CD4-positive, CD25-positive, alpha-beta regulatory T cell (primary cell): ENCODE data around the gene CACNA2D3. TPM values are rescaled to one million over a fixed set of nuclear protein-coding genes. Genes with fewer than 3 reads are reported as not detected.

ENCODE experiments used
- ATAC-seq, 2 donors: fragments of 150-1000 bp; cut with Tn5 transposase; one replicate each; pipeline ENCODE4 v1.10.0; 2021; ENCODE audit warnings: low read depth in 2 of 2, moderate number of reproducible peaks in 2 of 2, moderate library complexity in 1 of 2
- DNase-seq, 3 donors: peaks; one replicate each; pipeline versions ENCODE4 v3.0.0 to v3.0.0-alpha.2; 2012 to 2022; ENCODE audit warnings: mixed read lengths in 1 of 3
- H3K27ac ChIP-seq: one replicate; pipeline ENCODE4 v1.7.0; 2013; ENCODE audit warnings: mild to moderate bottlenecking, low read length; ENCODE audit not compliant: insufficient read depth, poor library complexity, severe bottlenecking
- H3K27me3 ChIP-seq: one replicate; pipeline ENCODE4 v1.7.0; 2013; ENCODE audit warnings: low read length; ENCODE audit not compliant: control insufficient read depth, insufficient read depth
- H3K36me3 ChIP-seq: one replicate; pipeline ENCODE4 v1.7.0; 2013; ENCODE audit warnings: mild to moderate bottlenecking, low read length, moderate library complexity; ENCODE audit not compliant: control insufficient read depth, insufficient read depth
- H3K4me1 ChIP-seq: 2 replicates; pipeline ENCODE4 v1.7.0; 2013; ENCODE audit warnings: mild to moderate bottlenecking, low read length; ENCODE audit not compliant: insufficient read depth, control insufficient read depth, poor library complexity, severe bottlenecking
- H3K4me3 ChIP-seq: one replicate; pipeline ENCODE4 v1.7.0; 2013; ENCODE audit warnings: low read depth, mild to moderate bottlenecking, low read length, moderate library complexity
- H3K9me3 ChIP-seq, 2 experiments: 1 replicate in 1 of 2; 2 replicates in 1 of 2; pipeline ENCODE4 v1.7.0; 2013; ENCODE audit warnings: low read length in 2 of 2, mild to moderate bottlenecking in 1 of 2, moderate library complexity in 1 of 2; ENCODE audit not compliant: control insufficient read depth in 2 of 2
- H3K27ac Mint-ChIP-seq, 3 donors: one replicate each; pipeline ENCODE4 v1.8.0; 2020 to 2022; ENCODE audit warnings: mild to moderate bottlenecking in 3 of 3, mixed read lengths in 3 of 3, moderate library complexity in 2 of 3
- H3K27me3 Mint-ChIP-seq: one replicate; pipeline ENCODE4 v1.8.0; 2022; ENCODE audit warnings: mild to moderate bottlenecking, mixed read lengths
- H3K36me3 Mint-ChIP-seq: one replicate; pipeline ENCODE4 v1.8.0; 2020; ENCODE audit warnings: mixed read lengths
- H3K4me1 Mint-ChIP-seq, 4 donors: one replicate each; pipeline ENCODE4 v1.8.0; 2020 to 2022; ENCODE audit warnings: mixed read lengths in 4 of 4, mild to moderate bottlenecking in 1 of 4
- H3K4me3 Mint-ChIP-seq, 4 donors: one replicate each; pipeline ENCODE4 v1.8.0; 2020 to 2022; ENCODE audit warnings: mild to moderate bottlenecking in 4 of 4, mixed read lengths in 4 of 4, moderate library complexity in 3 of 4
- H3K9me3 Mint-ChIP-seq, 7 donors: one replicate each; pipeline ENCODE4 v1.8.0; 2020 to 2022; ENCODE audit warnings: mixed read lengths in 7 of 7, mild to moderate bottlenecking in 3 of 7, moderate library complexity in 2 of 7
- polyA plus RNA-seq, 4 donors: library from polyadenylated mRNA; unstranded; fragments of 300-500 nt; fragmentation: Illumina TruSeq; gene quantifications; one replicate each; pipeline ENCODE4 v1.2.3, GENCODE V29; 2021
- total RNA-seq: library from RNA; stranded (reverse); gene quantifications from one replicate; pipeline ENCODE4 v1.2.3, GENCODE V29; 2022

The CACNA2D3 gene
- total and polyA plus RNA-seq, 5 donors from 2014 or later, result not detected

GRCh38 chr3:54347933-54348332, 225.6 kb downstream of the CACNA2D3 start:
- H3K27ac Mint-ChIP-seq, result no peak overlapping the region
- ATAC-seq, result no peak
- peaks cover 4% of the 10 kb centered on the region for H3K27me3 Mint-ChIP-seq
- H3K36me3 Mint-ChIP-seq, result no peaks in the 10 kb centered on the region
- Histone ChIP-seq H3K9me3 (no peaks in the 10 kb centered on the region), H3K36me3 (no peaks in the 10 kb centered on the region), H3K27me3 (no peaks in the 10 kb centered on the region), H3K27ac (no peak overlapping the region), H3K4me3 (no peak overlapping the region), H3K4me1 (no peaks in the 10 kb centered on the region)
- H3K4me1 Mint-ChIP-seq, result no peaks in the 10 kb centered on the region
- no peak for DNase-seq
- H3K4me3 Mint-ChIP-seq, result no peak overlapping the region
- no peaks in the 10 kb centered on the region for H3K9me3 Mint-ChIP-seq

GRCh38 chr3:54349231-54349652, 226.9 kb downstream of the CACNA2D3 start:
- Histone ChIP-seq H3K4me1 (no peaks in the 10 kb centered on the region), H3K9me3 (no peaks in the 10 kb centered on the region), H3K4me3 (no peak overlapping the region), H3K36me3 (no peaks in the 10 kb centered on the region), H3K27me3 (no peaks in the 10 kb centered on the region), H3K27ac (no peak overlapping the region)
- DNase-seq (no peak), ATAC-seq (no peak)
- Mint-ChIP-seq H3K27ac (no peak overlapping the region), H3K36me3 (no peaks in the 10 kb centered on the region), H3K4me3 (no peak overlapping the region), H3K9me3 (no peaks in the 10 kb centered on the region), H3K4me1 (no peaks in the 10 kb centered on the region), H3K27me3 (peaks cover 4% of the 10 kb centered on the region)

- no peak overlapping the region for H3K4me3 ChIP-seq
- H3K36me3 ChIP-seq, result no peaks in the 10 kb centered on the region
- no peaks in the 10 kb centered on the region for H3K4me1 Mint-ChIP-seq
- no peaks in the 10 kb centered on the region for H3K4me1 ChIP-seq
- H3K27me3 Mint-ChIP-seq, result peaks cover 4% of the 10 kb centered on the region
- ATAC-seq (no peak), DNase-seq (no peak)
- no peak overlapping the region for H3K27ac ChIP-seq
- H3K27me3 ChIP-seq, result no peaks in the 10 kb centered on the region
- no peaks in the 10 kb centered on the region for H3K36me3 Mint-ChIP-seq
- H3K9me3 ChIP-seq, result no peaks in the 10 kb centered on the region
- peak overlapping the region in 1 of 3 donors; percentile 27 for H3K27ac Mint-ChIP-seq
- no peak overlapping the region for H3K4me3 Mint-ChIP-seq
- H3K9me3 Mint-ChIP-seq, result no peaks in the 10 kb centered on the region
Observed at GRCh38 chr3:54349691-54350090, 227.3 kb downstream of the CACNA2D3 start.

GRCh38 chr3:54353546-54353945, 231.2 kb downstream of the CACNA2D3 start:
- Histone ChIP-seq H3K27me3 (no peaks in the 10 kb centered on the region), H3K27ac (no peak overlapping the region), H3K4me3 (no peak overlapping the region), H3K36me3 (no peaks in the 10 kb centered on the region), H3K4me1 (no peaks in the 10 kb centered on the region), H3K9me3 (no peaks in the 10 kb centered on the region)
- DNase-seq, result no peak
- Mint-ChIP-seq H3K4me1 (no peaks in the 10 kb centered on the region), H3K27me3 (no peaks in the 10 kb centered on the region), H3K36me3 (no peaks in the 10 kb centered on the region), H3K27ac (no peak overlapping the region), H3K9me3 (peaks cover 0 to 4% (median 0%) of the 10 kb centered on the region in 7 donors), H3K4me3 (no peak overlapping the region)
- ATAC-seq, result no peak

- Histone ChIP-seq H3K27ac (no peak overlapping the region), H3K27me3 (no peaks in the 10 kb centered on the region), H3K4me1 (no peaks in the 10 kb centered on the region), H3K9me3 (no peaks in the 10 kb centered on the region), H3K4me3 (no peak overlapping the region), H3K36me3 (no peaks in the 10 kb centered on the region)
- H3K27me3 Mint-ChIP-seq, result no peaks in the 10 kb centered on the region
- no peaks in the 10 kb centered on the region for H3K36me3 Mint-ChIP-seq
- no peak for ATAC-seq
- DNase-seq, result no peak
- no peak overlapping the region for H3K4me3 Mint-ChIP-seq
- H3K4me1 Mint-ChIP-seq, result no peaks in the 10 kb centered on the region
- H3K27ac Mint-ChIP-seq, result no peak overlapping the region
- peaks cover 0 to 4% (median 0%) of the 10 kb centered on the region in 7 donors for H3K9me3 Mint-ChIP-seq
Observed at GRCh38 chr3:54353946-54354345, 231.6 kb downstream of the CACNA2D3 start.

GRCh38 chr3:54355800-54356199, 233.4 kb downstream of the CACNA2D3 start:
- no peaks in the 10 kb centered on the region for H3K4me1 Mint-ChIP-seq
- peaks cover 0 to 4% (median 0%) of the 10 kb centered on the region in 7 donors for H3K9me3 Mint-ChIP-seq
- Histone ChIP-seq H3K4me3 (no peak overlapping the region), H3K27ac (no peak overlapping the region), H3K36me3 (no peaks in the 10 kb centered on the region), H3K27me3 (no peaks in the 10 kb centered on the region), H3K9me3 (no peaks in the 10 kb centered on the region), H3K4me1 (no peaks in the 10 kb centered on the region)
- no peak for ATAC-seq
- no peak for DNase-seq
- no peaks in the 10 kb centered on the region for H3K27me3 Mint-ChIP-seq
- no peak overlapping the region for H3K27ac Mint-ChIP-seq
- H3K4me3 Mint-ChIP-seq, result no peak overlapping the region
- no peaks in the 10 kb centered on the region for H3K36me3 Mint-ChIP-seq

GRCh38 chr3:54356261-54357045, 234.1 kb downstream of the CACNA2D3 start:
- H3K9me3 Mint-ChIP-seq, result peaks cover 0 to 4% (median 0%) of the 10 kb centered on the region in 7 donors
- Histone ChIP-seq H3K4me3 (no peak overlapping the region), H3K27me3 (no peaks in the 10 kb centered on the region), H3K4me1 (no peaks in the 10 kb centered on the region), H3K27ac (no peak overlapping the region), H3K36me3 (no peaks in the 10 kb centered on the region), H3K9me3 (no peaks in the 10 kb centered on the region)
- H3K27me3 Mint-ChIP-seq, result no peaks in the 10 kb centered on the region
- DNase-seq, result no peak
- H3K4me3 Mint-ChIP-seq, result no peak overlapping the region
- no peak overlapping the region for H3K27ac Mint-ChIP-seq
- no peak for ATAC-seq
- H3K36me3 Mint-ChIP-seq, result no peaks in the 10 kb centered on the region
- no peaks in the 10 kb centered on the region for H3K4me1 Mint-ChIP-seq

- no peak overlapping the region for H3K4me3 Mint-ChIP-seq
- H3K27ac ChIP-seq, result no peak overlapping the region
- DNase-seq, result no peak
- H3K36me3 ChIP-seq, result no peaks in the 10 kb centered on the region
- no peaks in the 10 kb centered on the region for H3K4me1 ChIP-seq
- peaks cover 0 to 4% (median 0%) of the 10 kb centered on the region in 7 donors for H3K9me3 Mint-ChIP-seq
- no peaks in the 10 kb centered on the region for H3K27me3 ChIP-seq
- H3K27ac Mint-ChIP-seq, result no peak overlapping the region
- no peak for ATAC-seq
- H3K4me3 ChIP-seq, result no peak overlapping the region
- no peaks in the 10 kb centered on the region for H3K4me1 Mint-ChIP-seq
- H3K27me3 Mint-ChIP-seq, result no peaks in the 10 kb centered on the region
- no peaks in the 10 kb centered on the region for H3K9me3 ChIP-seq
- no peaks in the 10 kb centered on the region for H3K36me3 Mint-ChIP-seq
Observed at GRCh38 chr3:54357301-54357700, 234.9 kb downstream of the CACNA2D3 start.
